Neuronal stem cell (in vitro differentiated cells): Measurements from ENCODE around the gene DLG1.

Experiments
- DNase-seq: peaks from one replicate; pipeline ENCODE4 v3.0.0-alpha.2; 2013; ENCODE audit warnings: low spot score
- H2AFZ ChIP-seq: one replicate; pipeline ENCODE4 v1.6.1; 2013; ENCODE audit warnings: mild to moderate bottlenecking, low read length, inconsistent platforms
- H2AK5ac ChIP-seq: 2 replicates; pipeline ENCODE4 v1.6.1; 2013; ENCODE audit warnings: low read depth, mild to moderate bottlenecking, inconsistent platforms, low read length, moderate library complexity, mixed read lengths
- H2BK120ac ChIP-seq: 2 replicates; pipeline ENCODE4 v1.6.1; 2013; ENCODE audit warnings: low read depth, mild to moderate bottlenecking, inconsistent platforms, low read length, moderate library complexity, mixed read lengths
- H2BK12ac ChIP-seq: one replicate; pipeline ENCODE4 v1.6.1; 2013; ENCODE audit warnings: low read length, inconsistent platforms
- H2BK15ac ChIP-seq: 2 replicates; pipeline ENCODE4 v1.6.1; 2013; ENCODE audit warnings: mild to moderate bottlenecking, low read length, inconsistent platforms, mixed read lengths
- H2BK5ac ChIP-seq: one replicate; pipeline ENCODE4 v1.6.1; 2013; ENCODE audit warnings: inconsistent platforms, mild to moderate bottlenecking, low read length, moderate library complexity
- H3K14ac ChIP-seq: one replicate; pipeline ENCODE4 v1.6.1; 2013; ENCODE audit warnings: low read length, inconsistent platforms
- H3K18ac ChIP-seq: 2 replicates; pipeline ENCODE4 v1.6.1; 2013; ENCODE audit warnings: low read length, inconsistent platforms
- H3K23ac ChIP-seq: 2 replicates; pipeline ENCODE4 v1.6.1; 2013; ENCODE audit warnings: low read depth, mild to moderate bottlenecking, mixed read lengths, low read length, inconsistent platforms; ENCODE audit not compliant: poor library complexity
- H3K27ac ChIP-seq: replicated peaks from 3 replicates; pipeline ENCODE4 v1.5.1; 2013; ENCODE audit warnings: low read length, inconsistent platforms
- H3K27me3 ChIP-seq, 3 experiments: 2 replicates each; pipeline ENCODE4 v1.6.1; 2013; ENCODE audit warnings: low read length in 3 of 3, mild to moderate bottlenecking in 2 of 3, inconsistent platforms in 1 of 3, low read depth in 1 of 3, mixed read lengths in 1 of 3, moderate library complexity in 1 of 3; ENCODE audit not compliant: control insufficient read depth in 3 of 3, insufficient read depth in 3 of 3
- H3K36me3 ChIP-seq, 2 donors: replicated peaks in 1 of 2; 2 replicates each; pipeline ENCODE4 v1.6.1; 2013; ENCODE audit warnings: low read length in 2 of 2; ENCODE audit not compliant: control insufficient read depth in 2 of 2, insufficient read depth in 2 of 2
- H3K4ac ChIP-seq: 2 replicates; pipeline ENCODE4 v1.6.1; 2013; ENCODE audit warnings: inconsistent platforms, mild to moderate bottlenecking, low read length, moderate library complexity
- H3K4me1 ChIP-seq, 2 donors: 1 replicate in 1 of 2; 2 replicates in 1 of 2; pipeline ENCODE4 v1.6.1; 2013; ENCODE audit warnings: low read length in 2 of 2, low read depth in 1 of 2; ENCODE audit not compliant: control insufficient read depth in 2 of 2, insufficient read depth in 1 of 2
- H3K4me2 ChIP-seq: one replicate; pipeline ENCODE4 v1.6.1; 2013; ENCODE audit warnings: mild to moderate bottlenecking, low read length, inconsistent platforms; ENCODE audit not compliant: insufficient read depth, poor library complexity, severe bottlenecking
- H3K4me3 ChIP-seq, 2 donors: 2 replicates each; pipeline ENCODE4 v1.5.1; 2013; ENCODE audit warnings: low read length in 2 of 2, mild to moderate bottlenecking in 2 of 2, inconsistent platforms in 1 of 2, moderate library complexity in 1 of 2
- H3K79me1 ChIP-seq: one replicate; pipeline ENCODE4 v1.6.1; 2013; ENCODE audit warnings: low read depth, mild to moderate bottlenecking, inconsistent platforms, low read length, moderate library complexity
- H3K9ac ChIP-seq: one replicate; pipeline ENCODE4 v1.6.1; 2013; ENCODE audit warnings: mild to moderate bottlenecking, low read depth, low read length, inconsistent platforms; ENCODE audit not compliant: poor library complexity
- H3K9me3 ChIP-seq, 2 donors: replicated peaks in 1 of 2; 2 replicates each; pipeline versions ENCODE3 to v1.6.1; 2013; ENCODE audit warnings: low read length in 2 of 2, mild to moderate bottlenecking in 2 of 2, inconsistent platforms in 1 of 2, low read depth in 1 of 2, mixed read lengths in 1 of 2, moderate library complexity in 1 of 2; ENCODE audit not compliant: control insufficient read depth in 2 of 2, insufficient read depth in 1 of 2
- H4K8ac ChIP-seq: one replicate; pipeline ENCODE4 v1.6.1; 2013; ENCODE audit warnings: low read depth, mild to moderate bottlenecking, inconsistent platforms, low read length, moderate library complexity
- H4K91ac ChIP-seq: one replicate; pipeline ENCODE4 v1.6.1; 2013; ENCODE audit warnings: low read length, low read depth, mild to moderate bottlenecking, inconsistent platforms; ENCODE audit not compliant: poor library complexity
- WGBS, 2 donors: extraction: QIAGEN DNeasy Blood & Tissue Kit; methylation state at CpG; one replicate each; pipeline ENCODE4 v1.1.7; 2013; ENCODE audit warnings: missing lambda C conversion rate in 2 of 2, mixed read lengths in 1 of 2; ENCODE audit not compliant: insufficient read length in 2 of 2, insufficient replicate concordance in 1 of 2; ENCODE audit errors: extremely low coverage in 2 of 2; 5-methylcytosine and 5-hydroxymethylcytosine counted together

DLG1 gene

DNA sequence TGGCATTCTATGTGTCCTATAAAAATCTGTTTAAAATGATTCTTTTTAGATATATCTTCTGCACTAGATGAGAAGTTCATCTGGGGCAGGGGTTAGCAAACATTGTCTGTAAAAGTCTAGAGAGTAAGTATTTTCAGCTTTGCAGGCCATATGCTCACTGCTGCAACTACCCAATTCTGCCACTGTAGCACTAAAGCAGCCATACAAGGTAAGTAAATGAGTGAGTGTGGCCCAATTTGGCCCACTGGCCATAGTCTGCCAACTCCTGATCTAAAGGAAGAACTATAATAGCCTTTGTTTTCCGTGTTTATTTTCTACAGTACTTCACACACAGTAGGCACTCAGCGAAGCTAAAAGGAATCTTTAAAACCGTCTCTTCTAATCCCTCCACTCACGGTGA is 42.3 kb downstream of the DLG1 start:
- no peak overlapping the region for H2AFZ ChIP-seq
- no peak overlapping the region for H3K4me2 ChIP-seq
- no peaks in the 10 kb centered on the region for H3K27me3 ChIP-seq
- no peak overlapping the region for H3K14ac ChIP-seq
- no peak overlapping the region for H2BK15ac ChIP-seq
- peaks cover 6 to 10% of the 10 kb centered on the region in 2 donors for H3K4me1 ChIP-seq
- no peak overlapping the region for H3K9ac ChIP-seq
- H3K9me3 ChIP-seq, result peaks cover 0 to 9% of the 10 kb centered on the region in 2 donors
- WGBS, 2 donors, result no CpG with 5 or more reads among the region's 4 CpGs
- no peak overlapping the region for H2BK12ac ChIP-seq
- DNase-seq, result no peak
- no peak overlapping the region for H3K4me3 ChIP-seq
- H2AK5ac ChIP-seq, result no peak overlapping the region
- no peak overlapping the region for H4K91ac ChIP-seq
- no peak overlapping the region for H4K8ac ChIP-seq
- H3K36me3 ChIP-seq, result peaks cover 0 to 30% of the 10 kb centered on the region in 2 donors
- H2BK120ac ChIP-seq, result no peak overlapping the region
- H3K4ac ChIP-seq, result no peak overlapping the region
- H3K79me1 ChIP-seq, result no peaks in the 10 kb centered on the region
- H2BK5ac ChIP-seq, result no peak overlapping the region
- H3K27ac ChIP-seq, result no peak overlapping the region
- no peak overlapping the region for H3K23ac ChIP-seq
- no peak overlapping the region for H3K18ac ChIP-seq

DNA sequence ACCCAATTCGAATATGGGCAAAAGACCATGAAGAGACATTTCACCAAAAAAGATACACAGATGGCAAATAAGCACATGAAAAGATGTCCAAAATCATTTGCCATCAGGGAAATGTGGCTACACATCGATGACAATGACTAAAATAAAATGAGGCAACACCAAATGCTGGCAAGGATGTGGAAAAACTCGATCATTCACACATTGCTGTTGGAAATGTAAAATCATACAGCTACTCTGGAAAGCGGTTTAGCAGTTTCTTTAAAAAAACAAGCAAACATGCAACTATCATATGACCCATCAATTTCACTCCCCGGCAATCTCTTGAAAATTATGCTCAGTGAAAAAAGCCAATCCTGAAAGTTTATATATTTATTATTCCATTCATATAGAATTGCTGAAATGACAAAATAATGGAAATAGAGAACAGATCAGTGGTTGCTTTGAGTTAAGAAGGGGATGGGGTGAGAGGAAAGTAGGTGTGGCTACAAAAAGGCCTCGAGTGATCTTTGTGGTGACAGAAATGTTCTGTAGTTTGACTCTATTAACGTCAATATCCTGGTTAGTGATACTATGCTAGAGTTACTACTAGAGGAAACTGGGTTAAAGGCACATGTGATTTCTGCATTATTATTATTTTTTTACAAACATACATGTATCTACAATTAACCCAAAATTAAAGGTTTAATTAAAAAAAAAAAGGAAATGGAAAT is 45.0 kb downstream of the DLG1 start:
- Histone ChIP-seq H2BK5ac (no peak overlapping the region), H2BK120ac (no peak overlapping the region), H3K4me3 (no peak overlapping the region), H4K91ac (no peak overlapping the region), H3K4ac (no peak overlapping the region), H2AFZ (no peak overlapping the region), H3K79me1 (no peaks in the 10 kb centered on the region), H3K9ac (no peak overlapping the region), H4K8ac (no peak overlapping the region), H3K27ac (no peak overlapping the region), H3K18ac (no peak overlapping the region), H2BK12ac (no peak overlapping the region), H3K4me2 (no peak overlapping the region), H3K23ac (no peak overlapping the region), H2AK5ac (no peak overlapping the region), H3K36me3 (peaks cover 0 to 29% of the 10 kb centered on the region in 2 donors), H3K27me3 (no peaks in the 10 kb centered on the region), H3K4me1 (peaks cover 0 to 2% of the 10 kb centered on the region in 2 donors), H2BK15ac (no peak overlapping the region), H3K14ac (no peak overlapping the region), H3K9me3 (peaks cover 4 to 31% of the 10 kb centered on the region in 2 donors)
- no CpG with 5 or more reads among the region's 7 CpGs for WGBS, 2 donors
- DNase-seq, result no peak

DNA sequence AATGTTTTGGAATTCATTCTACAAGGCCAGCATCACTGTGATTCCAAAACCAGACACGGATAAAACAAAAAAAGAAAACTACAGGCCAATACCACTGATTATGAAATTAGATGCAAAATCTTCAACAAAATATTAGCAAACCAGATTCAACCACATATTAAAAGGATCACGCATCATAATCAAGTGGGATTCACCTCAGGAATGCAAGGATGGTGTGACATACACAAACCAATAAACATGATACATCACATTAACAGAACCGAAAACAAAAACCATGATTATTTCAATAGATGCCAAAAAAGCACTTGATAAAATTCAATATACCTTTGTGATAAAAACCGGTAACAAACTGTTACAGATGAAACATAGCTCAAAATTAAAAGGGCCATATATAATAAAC is 48.9 kb downstream of the DLG1 start:
- H4K91ac ChIP-seq, result no peak overlapping the region
- H4K8ac ChIP-seq, result no peak overlapping the region
- no CpG with 5 or more reads among the region's 4 CpGs for WGBS, 2 donors

DNA sequence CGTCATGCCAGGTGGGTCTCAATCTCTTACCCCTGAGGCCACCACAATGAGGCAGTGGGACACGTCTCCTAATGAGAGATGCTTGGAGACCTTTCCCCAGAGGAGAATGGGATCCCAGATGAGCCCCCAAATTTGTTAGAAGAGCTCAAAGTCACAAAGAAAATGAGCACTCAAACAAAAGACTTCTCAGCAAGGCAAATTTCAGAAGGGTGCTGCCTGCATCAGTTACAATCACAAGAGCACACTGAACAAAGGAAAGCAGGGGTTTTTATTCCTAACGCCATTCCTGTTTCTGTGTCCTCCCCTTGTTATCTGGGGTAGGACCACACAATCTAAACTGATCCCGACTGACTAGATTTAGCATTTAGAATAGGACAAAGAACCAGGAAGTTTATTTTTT is 50.1 kb downstream of the DLG1 start:
- Histone ChIP-seq H3K23ac (no peak overlapping the region), H3K4me3 (no peak overlapping the region), H2BK120ac (no peak overlapping the region), H3K27me3 (no peaks in the 10 kb centered on the region), H3K4me2 (no peak overlapping the region), H3K9ac (no peak overlapping the region), H2BK12ac (no peak overlapping the region), H3K36me3 (peaks cover 13 to 58% of the 10 kb centered on the region in 2 donors), H4K91ac (no peak overlapping the region), H2BK15ac (no peak overlapping the region), H3K18ac (no peak overlapping the region), H3K27ac (no peak overlapping the region), H3K14ac (no peak overlapping the region), H3K4ac (no peak overlapping the region), H4K8ac (no peak overlapping the region), H2AFZ (no peak overlapping the region), H3K9me3 (peaks cover 28 to 81% of the 10 kb centered on the region in 2 donors), H2AK5ac (no peak overlapping the region), H3K4me1 (no peaks in the 10 kb centered on the region), H3K79me1 (no peaks in the 10 kb centered on the region), H2BK5ac (no peak overlapping the region)
- DNase-seq, result no peak
- no CpG with 5 or more reads among the region's 4 CpGs for WGBS, 2 donors

More for the DNA sequence above, 48.9 kb downstream of the DLG1 start:
- Histone ChIP-seq H3K36me3 (peaks cover 6 to 58% of the 10 kb centered on the region in 2 donors), H3K4me3 (no peak overlapping the region), H2BK15ac (no peak overlapping the region), H2BK120ac (no peak overlapping the region), H3K27me3 (no peaks in the 10 kb centered on the region), H3K4me2 (no peak overlapping the region), H3K4me1 (peaks cover 0 to 2% of the 10 kb centered on the region in 2 donors), H3K79me1 (no peaks in the 10 kb centered on the region), H3K27ac (no peak overlapping the region), H2AK5ac (no peak overlapping the region), H3K18ac (no peak overlapping the region), H3K4ac (no peak overlapping the region), H3K9me3 (peaks cover 19 to 69% of the 10 kb centered on the region in 2 donors), H2BK12ac (no peak overlapping the region), H3K9ac (no peak overlapping the region), H3K23ac (no peak overlapping the region), H2AFZ (no peak overlapping the region), H2BK5ac (no peak overlapping the region), H3K14ac (no peak overlapping the region)
- no peak for DNase-seq
